NCI-H1930 (cell line): ENCODE results near the gene ATP6V0E2.
"Not testable (repeated sequence)": the region's sequence is repeated elsewhere in the genome, so short reads cannot be mapped to it uniquely, and the experiment has no call there.

Experiments
- DNase-seq, 2 experiments: peaks; one replicate each; lab custom pipeline; 2025; lab: John Stamatoyannopoulos, UW

Gene ATP6V0E2

DNA sequence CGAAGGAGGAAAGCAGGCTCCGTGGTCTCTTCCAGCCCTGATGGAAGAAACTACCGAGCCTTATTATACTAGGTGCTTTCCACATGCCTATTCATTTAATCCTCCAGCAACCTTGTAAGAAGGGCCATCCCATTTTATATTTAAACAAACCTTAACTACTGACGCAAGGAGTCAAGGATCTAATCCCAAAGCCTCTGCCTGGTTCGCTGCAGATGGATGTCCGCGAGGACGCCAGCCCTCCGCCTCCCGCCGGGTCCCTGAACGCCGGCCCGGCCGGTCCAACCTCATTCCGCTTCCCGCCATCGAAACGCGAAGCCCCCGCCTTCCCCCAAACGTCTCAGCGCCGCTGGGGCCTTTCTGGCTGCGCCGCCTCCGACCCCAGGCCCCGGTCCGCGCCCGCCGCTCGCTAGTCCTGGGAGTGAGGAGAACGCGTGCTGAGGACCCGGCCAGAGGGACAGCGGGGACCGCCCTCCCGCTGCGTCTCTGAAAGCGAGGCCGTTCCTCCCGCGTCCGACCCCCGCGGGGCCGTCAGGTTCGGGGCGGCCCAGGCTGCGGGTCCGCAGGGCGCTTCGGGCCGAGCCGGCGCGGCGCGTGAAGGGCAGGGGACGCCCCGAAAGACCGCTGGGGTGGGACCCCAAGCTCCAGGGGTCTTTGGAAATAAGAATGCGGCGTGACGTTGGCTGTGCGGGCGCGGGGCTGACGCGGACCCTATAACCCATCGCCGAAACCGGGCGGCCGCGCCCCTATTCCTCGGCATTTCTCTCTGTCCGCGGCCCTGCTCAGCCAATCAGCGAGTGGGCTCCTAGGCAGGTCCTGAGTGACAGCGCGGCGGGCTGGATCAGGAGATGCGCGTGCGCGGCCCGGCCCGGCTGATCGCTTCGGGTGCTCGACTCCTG is at the start of gene ATP6V0E2:
Gene ATP6V0E2 (plus strand): TSS at position 896 of the 896 bp plus-strand sequence. CDS start 97 bp downstream, outside the sequence.
- peak; percentile 93 to 96 for DNase-seq

DNA sequence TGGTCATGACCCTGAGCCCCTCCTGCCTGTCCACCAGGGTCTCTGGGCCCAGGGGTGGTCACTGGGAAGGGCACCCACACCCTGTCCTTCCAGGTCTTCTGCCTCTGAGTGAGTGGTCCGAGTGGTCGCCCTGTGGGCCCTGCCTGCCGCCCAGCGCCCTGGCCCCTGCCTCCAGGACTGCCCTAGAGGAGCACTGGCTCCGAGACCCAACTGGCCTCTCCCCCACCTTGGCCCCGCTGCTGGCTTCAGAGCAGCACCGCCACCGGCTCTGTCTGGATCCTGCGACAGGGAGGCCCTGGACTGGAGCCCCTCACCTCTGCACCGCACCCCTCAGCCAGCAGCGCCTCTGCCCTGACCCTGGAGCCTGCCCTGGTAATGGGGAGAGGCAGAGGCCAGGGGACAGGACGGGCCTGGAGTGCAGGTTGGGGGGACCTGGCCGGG is 49.4 kb upstream of the ATP6V0E2 start:
- DNase-seq = no peak

DNA sequence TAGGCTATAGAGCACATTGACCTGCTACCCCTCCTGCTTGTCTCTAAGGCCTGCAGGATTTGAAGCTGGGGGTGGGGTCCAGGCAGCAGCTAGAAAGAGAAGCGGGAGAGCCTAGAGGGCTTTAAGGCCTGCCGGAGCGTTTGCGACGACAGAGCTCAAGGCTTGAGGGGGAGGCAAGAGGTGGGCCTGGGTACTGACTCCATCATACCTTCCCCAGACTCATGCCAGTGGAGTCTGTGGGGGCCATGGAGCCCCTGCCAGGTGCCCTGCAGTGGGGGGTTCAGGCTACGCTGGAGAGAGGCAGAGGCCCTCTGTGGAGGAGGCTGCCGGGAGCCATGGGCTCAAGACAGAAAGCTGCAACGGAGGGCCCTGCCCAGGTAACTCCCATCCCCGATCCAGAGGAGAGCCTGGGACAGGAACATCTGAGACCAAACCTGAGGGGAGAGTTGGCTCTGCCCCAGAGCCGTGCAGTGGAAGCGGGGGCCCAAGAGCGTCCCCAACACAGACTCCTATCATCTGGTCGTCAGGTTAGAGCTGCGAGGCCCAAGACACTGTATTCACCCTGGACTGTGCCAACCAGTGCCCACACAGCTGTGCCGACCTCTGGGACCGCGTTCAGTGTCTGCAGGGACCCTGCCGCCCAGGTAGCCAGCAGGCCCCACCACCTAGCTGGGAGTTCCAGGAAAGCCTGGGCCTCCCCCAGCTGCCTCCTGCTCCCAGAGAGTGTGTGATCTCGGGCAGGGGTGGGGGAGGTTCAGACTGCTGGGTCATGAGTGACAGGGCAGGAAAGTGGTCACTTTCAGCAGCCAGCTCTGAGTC is 48.8 kb upstream of the ATP6V0E2 start:
- no peak for DNase-seq

DNA sequence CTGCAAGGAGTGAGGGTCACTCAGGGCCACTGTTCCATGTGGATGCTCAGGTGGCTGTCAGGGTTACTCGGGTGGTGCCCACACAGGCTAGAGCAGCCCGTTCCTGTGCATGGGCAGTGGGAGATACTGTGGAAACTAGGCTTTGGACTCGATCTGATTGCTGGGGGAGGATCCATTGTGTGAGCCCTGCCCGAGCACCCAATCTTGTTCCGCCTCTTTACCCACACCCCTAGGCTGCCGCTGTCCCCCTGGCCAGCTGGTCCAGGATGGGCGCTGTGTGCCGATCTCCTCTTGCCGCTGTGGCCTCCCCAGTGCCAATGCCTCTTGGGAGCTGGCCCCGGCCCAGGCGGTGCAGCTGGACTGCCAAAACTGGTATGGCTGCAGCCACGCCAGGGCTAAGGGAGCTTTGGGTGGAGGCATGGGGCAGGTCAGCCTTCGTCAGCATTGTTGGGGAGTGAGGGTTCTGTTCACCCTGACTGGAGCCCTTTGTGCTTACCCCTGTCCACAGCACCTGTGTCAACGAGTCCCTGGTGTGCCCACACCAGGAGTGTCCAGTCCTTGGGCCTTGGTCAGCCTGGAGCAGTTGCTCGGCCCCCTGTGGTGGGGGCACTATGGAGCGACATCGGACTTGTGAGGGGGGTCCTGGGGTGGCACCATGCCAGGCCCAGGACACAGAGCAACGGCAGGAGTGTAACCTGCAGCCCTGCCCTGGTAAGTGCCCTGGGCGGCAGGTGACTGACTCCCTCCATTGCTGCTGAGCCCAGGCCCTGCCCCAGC is 48.0 kb upstream of the ATP6V0E2 start:
- DNase-seq = no peak

DNA sequence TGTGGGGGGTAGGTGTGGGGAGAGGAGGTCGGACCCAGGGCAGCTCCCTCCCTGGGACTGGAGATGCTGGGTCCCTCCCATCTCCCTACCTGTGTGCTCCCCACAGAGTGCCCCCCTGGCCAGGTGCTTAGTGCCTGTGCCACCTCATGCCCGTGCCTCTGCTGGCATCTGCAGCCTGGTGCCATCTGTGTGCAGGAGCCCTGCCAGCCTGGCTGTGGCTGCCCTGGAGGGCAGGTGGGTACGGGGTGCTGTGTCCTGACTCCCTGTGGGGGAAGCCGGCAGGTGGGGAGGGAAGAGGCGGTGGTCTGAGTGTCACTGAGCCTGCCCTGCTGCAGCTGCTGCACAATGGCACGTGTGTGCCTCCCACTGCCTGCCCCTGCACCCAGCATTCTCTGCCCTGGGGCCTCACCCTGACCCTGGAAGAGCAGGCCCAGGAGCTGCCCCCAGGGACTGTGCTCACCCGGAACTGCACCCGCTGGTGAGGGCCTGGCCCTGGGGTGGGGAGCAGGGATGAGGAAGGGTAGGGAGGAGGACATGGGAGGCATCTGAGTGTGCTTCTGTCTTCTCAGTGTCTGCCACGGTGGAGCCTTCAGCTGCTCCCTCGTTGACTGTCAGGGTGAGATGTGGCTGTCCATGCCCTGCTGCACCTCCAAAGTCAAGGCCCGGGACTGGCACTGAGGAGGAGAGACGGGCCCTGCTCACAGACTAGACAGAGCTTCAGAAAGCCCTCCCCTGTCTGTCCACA is 47.3 kb upstream of the ATP6V0E2 start:
- no peak for DNase-seq

DNA sequence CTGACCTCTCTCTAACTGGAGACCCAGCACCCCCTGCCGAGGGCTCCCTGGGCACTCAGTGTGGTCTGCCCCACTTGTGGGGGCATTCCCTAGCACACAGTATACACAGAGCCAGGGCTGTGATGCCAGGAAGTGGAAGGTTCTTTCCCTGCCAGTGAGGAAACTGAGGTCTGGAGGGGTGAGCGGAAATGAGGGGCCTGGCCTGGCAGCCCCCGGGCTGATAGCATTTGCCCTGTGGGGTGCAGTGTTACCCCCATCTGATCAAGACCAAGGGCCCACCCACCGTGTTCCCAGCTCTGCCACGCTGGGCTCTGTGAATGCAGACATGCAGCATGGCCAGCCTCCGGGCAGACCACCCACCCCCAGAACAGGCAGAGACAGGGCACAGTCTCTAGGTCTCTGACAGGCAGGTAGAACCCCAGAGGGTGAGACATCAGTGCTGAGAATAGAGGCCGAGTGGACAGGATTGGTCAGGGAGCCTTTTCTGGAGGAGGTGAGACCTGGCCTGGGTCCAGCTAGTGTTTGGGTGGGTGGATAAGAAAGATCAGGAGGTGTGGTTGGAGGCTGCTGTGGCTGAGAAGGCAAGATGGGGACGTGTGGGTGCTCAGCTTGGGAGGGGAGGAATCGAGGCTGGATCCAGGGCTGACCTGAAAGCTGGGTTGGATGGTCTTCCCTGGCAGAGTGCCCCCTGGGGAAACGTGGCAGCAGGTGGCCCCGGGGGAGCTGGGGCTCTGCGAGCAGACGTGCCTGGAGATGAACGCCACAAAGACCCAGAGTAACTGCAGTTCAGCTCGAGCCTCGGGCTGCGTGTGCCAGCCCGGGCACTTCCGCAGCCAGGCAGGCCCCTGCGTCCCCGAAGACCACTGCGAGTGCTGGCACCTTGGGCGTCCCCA is 46.4 kb upstream of the ATP6V0E2 start:
- DNase-seq = no peak

DNA sequence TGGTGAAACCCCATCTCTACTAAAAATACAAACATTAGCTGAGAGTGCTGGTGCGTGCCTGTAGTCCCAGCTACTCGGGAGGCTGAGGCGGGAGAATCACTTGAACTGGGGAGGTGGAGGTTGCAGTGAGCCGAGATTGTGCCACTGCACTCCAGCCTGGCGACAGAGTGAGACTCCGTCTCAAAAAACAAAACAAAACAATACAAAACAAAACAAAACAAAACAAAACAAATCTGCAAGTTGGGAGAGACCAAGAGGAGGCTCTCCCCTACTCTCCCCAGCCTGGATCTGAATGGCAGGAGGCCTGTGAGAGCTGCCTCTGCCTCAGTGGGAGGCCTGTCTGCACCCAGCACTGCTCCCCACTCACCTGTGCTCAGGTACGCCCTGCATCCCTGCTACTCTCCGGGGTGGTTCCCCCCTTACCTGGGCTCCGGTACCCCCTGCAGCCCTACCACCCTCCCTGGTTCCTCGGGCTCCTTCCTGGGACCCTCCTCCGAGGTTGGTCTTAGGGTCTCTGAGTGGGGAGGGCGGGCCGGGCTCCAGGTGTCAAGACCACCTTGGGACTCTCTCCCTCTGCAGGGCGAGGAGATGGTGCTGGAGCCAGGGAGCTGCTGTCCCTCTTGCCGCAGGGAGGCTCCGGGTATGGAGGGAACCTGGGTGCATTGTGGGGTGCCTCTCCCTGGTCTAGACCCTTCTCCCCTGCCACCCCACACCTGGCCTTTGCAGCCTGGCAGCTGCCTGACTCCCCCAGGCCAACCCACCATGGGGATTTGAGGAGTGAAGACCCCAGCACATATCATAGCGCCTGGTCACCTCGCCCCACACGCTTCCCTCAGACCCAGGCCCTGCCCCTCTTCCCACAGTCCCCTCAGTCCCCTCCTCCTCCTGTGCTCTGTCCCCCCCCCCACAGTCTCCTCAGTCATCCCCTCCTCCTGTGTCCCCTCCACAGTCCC is 45.1 kb upstream of the ATP6V0E2 start:
- no peak for DNase-seq

DNA sequence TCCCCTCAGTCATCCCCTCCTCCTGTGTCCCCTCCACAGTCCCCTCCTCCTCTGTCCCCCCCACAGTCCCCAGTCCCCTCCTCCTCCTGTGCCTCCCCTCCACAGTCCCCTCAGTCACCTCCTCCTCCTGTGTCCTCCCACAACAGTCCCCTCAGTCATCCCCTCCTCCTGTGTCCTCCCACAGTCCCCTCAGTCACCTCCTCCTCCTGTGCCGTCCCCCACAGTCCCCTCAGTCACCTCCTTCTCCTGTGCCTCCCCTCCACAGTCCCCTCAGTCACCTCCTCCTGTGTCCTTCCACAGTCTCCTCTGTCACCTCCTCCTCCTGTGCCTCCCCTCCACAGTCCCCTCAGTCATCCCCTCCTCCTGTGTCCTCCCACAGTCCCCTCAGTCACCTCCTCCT is 43.2 kb upstream of the ATP6V0E2 start:
- not testable (repeated sequence) for DNase-seq

DNA sequence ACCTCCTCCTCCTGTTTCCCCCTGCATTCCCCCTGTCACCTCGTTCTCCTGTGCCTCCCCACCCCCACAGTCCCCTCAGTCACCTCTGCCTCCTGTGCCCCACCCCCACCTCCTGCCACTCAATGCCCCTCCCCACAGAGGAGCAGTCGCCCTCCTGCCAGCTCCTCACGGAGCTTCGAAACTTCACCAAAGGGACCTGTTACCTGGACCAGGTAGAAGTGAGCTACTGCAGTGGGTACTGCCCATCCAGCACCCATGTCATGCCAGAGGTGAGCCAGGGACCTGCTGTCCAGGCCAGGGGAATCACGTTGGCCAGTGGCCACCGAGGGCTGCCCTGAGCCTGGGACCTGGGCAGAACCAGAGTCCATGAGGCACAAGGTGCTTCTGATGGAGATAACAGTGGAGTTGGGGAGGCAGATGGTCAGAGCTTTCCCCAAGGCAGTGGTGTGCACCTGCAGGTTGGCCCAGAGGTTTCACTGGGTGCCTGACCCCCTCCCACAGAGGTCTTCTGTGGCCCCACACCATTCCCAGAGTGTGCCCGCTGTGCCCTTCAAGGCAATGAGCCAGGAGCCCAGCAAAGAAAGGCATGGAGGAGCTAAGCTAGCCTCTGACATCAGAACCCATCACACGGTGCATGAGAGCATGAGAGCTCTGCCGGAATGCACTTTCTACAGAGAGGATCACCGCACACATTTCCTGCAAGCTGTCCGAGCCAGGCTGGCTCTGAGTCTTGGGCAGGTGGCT is 42.6 kb upstream of the ATP6V0E2 start:
- no peak for DNase-seq

DNA sequence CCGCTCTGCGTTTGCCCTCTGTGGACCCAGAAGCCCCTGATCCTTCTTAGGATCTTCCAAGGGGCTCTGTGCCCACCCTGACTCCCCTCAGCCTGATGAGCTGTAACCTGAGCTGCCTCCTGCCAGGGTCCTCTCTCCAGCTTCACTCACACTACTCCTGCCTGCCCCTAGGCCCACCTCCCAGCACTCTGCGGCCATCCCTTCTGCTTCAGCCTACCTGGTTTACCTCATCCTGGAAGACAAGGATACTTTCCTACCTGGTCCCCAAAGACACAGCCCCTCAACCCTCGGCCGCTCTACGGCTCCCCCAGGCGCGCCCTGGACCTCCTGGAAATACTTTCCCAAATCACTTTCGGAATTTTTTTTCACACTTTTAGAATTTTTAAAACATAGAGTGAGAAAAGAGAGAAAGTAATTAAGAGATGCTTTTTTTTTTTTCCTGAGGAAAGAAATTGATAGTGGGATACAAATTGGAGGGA is 42.0 kb upstream of the ATP6V0E2 start:
- no peak for DNase-seq

DNA sequence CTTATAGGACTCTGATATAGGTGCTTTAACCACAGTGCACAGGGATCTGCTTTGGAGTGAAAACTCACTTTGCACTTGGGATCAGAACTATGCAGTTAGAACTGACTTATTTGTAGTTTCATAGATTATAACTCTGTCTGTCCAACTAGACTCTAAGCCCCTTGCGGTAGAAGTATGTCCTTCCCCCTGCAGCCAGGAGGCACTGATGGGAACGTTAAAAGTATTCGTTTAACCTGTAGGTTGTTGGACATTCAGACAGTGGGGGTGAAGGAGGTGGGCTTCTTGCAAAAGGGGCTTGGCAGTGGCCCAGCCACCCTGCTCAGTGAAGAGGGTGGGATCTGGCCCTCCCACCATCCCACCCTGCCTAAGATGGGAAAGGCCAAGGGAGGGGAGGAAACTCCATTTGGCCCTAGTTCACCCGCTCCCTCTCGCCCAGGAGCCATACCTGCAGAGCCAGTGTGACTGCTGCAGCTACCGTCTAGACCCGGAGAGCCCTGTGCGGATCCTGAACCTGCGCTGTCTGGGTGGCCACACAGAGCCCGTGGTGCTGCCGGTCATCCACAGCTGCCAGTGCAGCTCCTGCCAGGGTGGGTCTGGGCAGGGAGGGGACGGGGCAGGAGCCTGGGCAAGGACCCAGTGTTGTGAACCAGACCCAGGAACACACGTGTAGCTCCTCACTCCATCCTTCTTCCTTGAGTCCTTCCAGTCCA is 41.3 kb upstream of the ATP6V0E2 start:
- no peak for DNase-seq

DNA sequence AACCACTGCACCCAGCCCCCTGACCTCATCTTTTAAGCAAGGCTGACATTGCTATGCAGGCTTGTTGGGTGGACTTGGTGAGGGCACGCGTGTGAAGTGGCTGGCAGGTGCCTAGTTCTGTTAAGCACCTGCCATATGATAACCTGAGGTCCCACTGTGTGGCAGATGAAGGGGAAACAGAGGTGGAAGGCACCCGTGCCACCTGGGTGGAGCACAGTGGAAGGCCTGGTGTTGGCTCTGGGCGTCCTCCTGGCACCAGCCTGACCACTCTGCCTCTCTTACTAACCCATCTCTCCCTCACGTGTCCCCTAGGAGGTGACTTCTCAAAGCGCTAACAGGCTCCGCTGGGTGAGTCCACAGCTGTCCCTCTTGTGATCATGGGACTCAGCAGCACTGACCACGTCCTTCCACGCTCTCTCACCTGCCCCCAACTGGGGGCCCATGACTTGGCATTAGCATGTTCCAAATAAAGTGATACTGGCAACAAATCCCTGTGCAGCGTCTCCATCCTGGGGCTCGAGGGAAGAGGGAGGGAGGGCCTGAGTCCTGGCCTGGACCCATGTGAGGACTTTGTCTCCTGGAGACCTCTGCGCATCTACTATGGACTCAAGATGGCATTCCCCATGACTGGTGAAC is 40.2 kb upstream of the ATP6V0E2 start:
- no peak for DNase-seq

DNA sequence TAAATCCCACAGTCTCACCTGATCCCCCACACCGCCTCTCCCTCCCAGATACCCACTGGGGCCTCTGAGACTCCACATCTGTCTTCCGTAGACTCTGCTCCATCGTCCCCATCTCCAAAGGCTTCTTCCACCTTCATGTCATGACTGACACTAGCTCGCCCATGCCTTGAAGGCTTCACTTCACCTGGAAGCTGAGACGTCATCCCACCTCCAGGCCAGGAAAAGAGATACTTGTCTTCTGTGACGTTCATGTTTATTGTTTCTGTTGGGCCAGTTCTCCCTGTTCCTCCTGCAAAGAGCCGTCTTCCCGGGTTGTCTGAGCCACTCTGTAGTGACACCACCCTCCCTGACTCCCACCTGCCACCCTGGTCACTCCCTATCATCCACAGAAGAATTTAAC is 39.2 kb upstream of the ATP6V0E2 start:
- DNase-seq = no peak

DNA sequence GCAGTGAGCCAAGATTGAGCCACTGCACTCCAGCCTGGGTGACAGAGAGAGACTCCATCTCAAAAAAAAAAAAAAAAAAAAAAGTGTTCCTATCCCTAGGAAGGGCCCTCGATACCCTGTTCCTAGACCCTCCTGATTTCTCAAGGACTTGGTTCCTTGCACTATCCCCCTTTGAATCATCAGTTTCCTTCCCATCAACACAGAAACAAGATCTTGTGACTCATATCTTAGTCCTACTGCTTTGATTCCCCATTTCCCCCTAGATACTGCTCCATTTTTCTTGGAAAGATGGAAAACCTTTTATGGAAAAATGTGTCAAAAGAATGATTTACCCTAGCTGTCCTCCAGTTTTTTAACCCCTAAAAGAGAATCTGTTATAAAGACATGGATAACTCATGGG is 37.3 kb upstream of the ATP6V0E2 start:
- no peak for DNase-seq

DNA sequence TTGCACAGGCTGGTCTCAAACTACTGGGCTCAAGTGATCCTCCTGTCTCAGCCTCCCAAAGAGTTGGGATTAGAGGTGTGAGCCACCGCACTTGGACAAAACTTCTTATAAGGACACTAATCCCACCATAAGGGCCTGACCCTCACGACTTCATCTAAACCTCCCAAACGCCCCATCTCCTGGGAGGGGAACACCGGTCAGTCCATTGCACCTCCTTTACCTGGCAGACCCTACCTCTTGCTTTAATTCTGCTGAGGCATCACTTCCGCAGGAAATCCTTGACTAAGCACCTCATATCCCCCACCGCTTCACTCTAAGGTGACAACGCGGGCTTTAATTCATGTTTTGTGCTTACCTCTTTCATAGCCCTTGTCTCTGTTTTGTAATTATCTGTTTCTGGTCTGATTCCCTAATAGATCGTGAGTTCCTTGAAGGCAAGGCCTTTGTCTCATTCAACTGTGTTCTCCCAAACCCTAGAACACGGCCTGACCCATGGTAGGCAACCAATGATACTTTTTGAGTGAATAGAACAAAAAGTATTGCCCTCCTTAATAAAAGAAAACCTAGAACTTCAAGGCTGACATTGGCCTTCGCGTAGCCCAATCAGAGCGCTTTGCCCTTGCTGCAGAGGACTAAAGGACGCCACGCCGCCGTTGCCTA is 36.1 kb upstream of the ATP6V0E2 start:
- DNase-seq = no peak

DNA sequence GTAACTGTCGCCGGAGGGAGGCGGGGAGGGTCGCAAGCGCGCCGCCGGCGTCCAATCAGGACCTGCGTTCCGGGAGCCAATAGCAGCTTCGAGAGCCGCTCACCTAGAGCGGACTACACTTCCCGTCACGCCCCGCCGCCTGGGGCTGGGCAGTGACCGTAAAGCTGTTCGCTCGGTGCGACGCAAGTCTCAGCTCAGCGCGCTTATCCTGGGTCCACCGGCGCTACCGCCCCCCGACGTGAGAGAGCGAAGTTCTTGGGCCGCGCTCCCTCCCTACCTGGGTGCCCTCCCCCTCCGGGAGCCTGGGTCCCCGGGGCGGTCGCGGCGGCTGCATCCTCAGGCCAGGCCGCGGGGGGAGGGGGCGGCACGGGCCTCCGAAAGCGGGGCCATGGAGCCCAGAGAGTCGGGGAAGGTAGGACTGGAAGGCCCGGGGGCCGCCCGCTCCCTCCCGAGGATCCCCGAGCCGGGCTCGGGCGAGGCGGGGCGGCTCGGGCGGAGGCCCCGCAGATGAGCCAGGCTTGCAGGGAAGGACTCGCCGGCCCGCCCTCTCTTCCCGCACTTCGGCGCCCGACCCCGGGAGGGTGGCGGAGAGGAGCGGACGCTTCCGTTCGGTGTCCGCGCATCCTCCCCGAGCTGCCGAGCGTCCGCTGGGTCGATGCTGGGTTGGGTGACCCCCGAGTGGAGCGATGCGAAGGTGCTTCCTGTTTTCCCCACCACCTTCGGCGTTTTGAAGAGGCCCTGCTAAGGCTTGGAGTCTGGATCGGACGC is 35.4 kb upstream of the ATP6V0E2 start, which contains the start of gene ZNF862:
Gene ZNF862 (plus strand): TSS at position 152 of the 768 bp plus-strand sequence. CDS start 237 bp downstream, at position 389.
- DNase-seq = peak; percentile 99
